Left renal cortex interstitium (tissue), 4 donors: Measurements from ENCODE around the gene METTL3. TPM values are rescaled to one million over a fixed set of nuclear protein-coding genes. Genes with fewer than 3 reads are reported as not detected.
A peak's percentile ranks its signal among the peaks of the same experiment; 100 is the strongest.

ENCODE experiments used
- DNase-seq, 4 donors: peaks; one replicate each; pipeline ENCODE4 v3.0.0-alpha.2; 2013; ENCODE audit warnings: low read depth in 4 of 4, low spot score in 2 of 4, missing footprints in 1 of 4
- polyA plus RNA-seq, 4 donors: library from polyadenylated mRNA; unstranded; fragments of 120-200 nt; gene quantifications; one replicate each; pipeline ENCODE4 v1.2.1, GENCODE V29; 2013; ENCODE audit not compliant: insufficient read length in 4 of 4

The METTL3 gene
- polyA plus RNA-seq, 4 donors, result 69.6 to 110 (median 99.1) TPM

DNA sequence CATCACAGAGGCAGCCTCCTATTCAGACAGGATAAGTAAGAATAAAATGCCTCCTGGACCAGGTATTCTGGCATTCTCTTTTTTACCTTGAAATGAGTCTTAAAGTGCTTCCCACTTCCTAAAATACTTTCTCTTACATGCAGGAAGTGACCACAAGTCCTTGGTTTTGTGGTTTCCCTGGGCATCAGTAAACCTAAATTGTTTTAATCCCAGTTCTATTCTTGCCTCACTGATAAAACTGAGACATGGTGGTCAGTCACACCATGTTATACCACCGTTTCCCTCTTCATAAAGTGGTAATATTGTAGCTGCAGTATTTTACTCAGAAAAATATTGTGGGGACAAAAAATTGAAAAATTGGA is 16.2 kb upstream of the METTL3 start:
- no peak for DNase-seq

DNA sequence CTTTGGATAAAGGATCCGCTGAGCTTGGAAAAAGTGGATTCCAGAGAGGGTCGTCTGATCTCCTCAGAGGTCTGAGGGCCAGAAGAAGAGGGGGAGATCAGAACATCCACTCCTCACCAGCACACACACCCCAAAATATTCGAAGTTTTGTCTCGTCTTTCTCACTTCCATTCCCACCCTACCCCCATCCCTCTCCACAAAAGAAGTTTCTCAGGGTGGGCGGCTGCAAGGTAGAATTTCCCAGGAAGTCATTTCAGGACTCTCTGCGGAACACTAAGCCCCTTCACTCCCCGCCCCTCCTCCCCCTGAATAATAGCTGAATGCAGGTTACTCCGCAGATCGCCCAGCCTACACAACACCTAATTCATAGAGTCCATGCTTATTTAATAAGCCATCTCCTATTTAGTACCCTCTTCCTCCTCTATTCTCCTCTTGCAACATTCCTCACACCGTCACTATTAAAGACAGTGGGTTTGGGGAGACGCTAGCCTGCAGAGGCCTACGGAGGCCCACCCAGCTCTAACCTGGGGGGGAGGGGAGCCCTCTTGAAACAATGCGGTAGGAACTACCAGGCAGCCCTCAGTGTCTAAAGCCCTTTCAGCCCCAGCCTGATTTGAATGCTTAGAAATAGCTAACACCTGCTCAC is 15.7 kb upstream of the METTL3 start:
- peak in 1 of 4 donors; percentile 56 for DNase-seq

DNA sequence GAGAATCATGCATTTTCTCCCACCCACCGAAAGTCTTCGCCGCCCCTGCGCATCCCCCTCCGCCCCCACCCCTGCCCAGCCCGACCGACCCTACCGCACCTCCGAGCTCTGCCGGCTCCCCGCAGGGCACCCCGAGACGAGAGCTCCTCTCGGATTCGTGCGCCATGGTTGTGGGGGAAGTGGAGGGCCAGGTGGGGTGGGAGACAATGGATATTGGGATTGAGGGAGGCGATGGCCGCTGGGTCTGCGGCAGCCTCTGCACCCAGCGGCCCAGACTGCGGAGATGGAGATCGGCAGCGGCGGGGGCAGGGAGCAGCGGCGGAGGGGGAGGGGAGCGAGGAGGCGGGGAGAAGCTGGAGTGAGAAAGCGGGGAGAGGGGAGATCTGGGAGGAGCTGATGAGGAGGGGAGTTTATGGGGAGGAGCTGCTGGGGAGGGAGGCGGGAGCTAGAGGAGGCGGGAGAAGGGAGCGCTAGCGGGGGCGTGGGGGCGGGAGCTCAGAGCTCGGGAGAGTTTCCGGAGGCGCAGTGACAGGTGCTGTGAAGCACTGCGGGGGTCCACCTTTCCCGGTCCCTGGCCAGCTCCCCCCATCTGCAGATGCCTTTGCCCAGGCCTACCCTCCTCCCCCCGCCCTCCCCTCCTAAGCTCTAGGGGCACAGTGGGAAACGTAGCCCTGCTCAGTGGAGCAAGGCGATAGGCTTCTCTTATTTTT is 15.0 kb upstream of the METTL3 start, which contains the start of gene SALL2:
Gene SALL2 (minus strand): TSS at position 385 of the 710 bp plus-strand sequence. CDS start 219 bp downstream, at position 166.
- peak in 2 of 4 donors; percentile 85 to 88 for DNase-seq

DNA sequence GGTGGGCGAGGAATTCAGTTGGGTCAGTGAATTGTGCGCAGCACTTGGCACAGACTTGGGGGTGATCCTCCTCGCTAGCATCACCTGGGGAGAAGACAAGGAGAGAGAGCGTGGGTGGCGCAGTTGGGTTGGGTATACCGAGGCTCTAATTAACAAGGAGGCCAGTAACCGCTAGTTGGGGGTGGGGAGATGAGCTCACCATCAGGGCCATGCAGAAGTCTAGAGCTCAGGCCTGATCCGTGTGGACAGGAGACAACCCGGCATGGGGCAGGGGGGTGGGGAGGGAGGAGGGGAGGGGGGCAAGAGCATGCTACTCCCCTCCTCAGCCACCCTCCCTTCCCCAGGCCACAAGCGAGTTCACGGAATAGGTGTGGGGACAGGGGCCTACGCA is 14.4 kb upstream of the METTL3 start:
- DNase-seq, result peak in 1 of 4 donors; percentile 32

GRCh38 chr14:21524575-21525490 is 13.7 kb upstream of the METTL3 start:
- DNase-seq, result no peak

DNA sequence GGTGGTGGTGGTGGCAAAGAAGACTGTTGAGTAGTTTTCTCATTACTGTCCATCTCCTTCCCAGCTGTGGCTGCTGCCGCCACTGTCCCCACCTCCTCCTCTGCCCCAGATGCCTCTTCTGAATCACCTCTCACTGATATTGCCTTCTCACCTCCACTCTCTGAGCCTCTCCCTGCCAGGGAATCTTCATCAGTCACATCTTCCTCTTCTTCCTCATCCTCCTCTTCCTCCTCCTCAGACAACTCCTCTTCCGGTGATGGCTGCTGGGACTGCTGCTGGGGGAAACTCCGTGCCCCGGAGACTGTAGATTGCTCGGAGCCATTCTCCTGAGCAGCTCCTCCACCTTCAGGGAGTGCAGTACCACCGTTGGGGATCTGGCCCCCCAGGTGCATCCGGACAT is 12.1 kb upstream of the METTL3 start:
- no peak for DNase-seq

GRCh38 chr14:21521501-21521900 is 10.4 kb upstream of the METTL3 start:
- no peak for DNase-seq

DNA sequence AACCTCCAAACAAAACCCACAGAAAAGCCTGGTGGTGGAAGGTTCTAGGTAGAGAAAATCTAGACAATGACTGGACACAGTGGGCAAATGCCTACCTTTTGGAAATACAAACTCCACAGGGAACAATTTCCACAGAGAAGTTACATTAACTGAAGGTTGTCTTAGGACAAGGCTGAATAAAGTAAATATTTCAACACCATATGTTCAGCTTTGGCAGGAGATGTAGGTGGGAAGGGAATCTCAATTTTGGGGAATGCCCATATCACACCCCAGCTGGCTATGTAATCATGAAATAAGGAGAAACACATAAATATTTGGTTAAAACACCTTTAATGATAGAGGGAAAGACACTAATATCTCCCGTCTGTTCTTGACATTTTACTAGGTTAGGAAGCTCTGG is 9.6 kb upstream of the METTL3 start:
- no peak for DNase-seq

- no peak for DNase-seq
These were observed 7.6 kb upstream of the METTL3 start for GRCh38 chr14:21518725-21519124.

DNA sequence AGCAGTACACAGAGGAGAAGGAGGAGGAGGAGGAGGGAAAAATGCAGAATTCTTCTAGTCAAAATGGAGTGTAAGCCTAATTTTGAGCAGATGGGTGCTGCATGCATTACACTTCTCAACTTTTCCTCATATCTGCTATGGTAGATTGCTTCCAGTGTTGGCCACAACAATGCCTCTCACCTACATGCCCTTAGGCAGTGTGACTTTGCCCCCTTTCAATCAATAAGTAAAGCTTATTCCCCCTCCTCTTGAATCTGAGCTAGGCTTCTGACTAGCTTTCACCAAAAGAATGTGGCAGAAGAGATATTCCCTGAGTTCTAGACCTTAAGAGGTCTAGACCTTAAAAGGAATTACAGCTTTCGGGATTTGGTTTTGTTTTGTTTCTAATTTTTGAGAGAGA is 3.2 kb upstream of the METTL3 start:
- no peak for DNase-seq

GRCh38 chr14:21509432-21510143 is 1.6 kb downstream of the METTL3 start:
- no peak for DNase-seq

- no peak for DNase-seq
These were observed 4.6 kb downstream of the METTL3 start for GRCh38 chr14:21506557-21506956.

DNA sequence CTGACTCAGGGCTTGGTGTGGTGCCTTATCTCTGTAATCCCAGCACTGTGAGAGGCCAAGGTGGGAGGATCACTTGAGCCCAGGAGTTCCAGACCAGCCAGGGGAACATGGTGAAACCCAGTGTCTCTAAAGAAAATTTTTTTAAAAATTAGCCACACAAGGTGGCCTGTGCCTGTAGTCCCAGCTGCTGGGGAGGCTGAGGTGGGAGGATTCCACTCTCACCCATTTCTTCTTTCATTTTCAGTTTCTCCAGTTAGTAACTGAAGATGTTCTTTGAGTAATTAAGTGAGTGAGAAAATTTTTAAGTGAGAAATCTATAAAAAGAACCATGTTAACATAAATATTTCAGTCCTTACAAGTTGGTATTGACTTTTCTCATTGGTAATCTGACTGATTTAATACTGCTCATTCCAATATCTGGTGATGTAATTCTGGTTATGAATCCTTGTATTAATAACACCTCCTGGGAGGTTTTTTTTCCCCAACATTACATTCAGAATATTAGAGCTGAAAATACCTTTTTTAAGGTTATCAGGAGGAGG is 6.1 kb downstream of the METTL3 start:
- no peak for DNase-seq

DNA sequence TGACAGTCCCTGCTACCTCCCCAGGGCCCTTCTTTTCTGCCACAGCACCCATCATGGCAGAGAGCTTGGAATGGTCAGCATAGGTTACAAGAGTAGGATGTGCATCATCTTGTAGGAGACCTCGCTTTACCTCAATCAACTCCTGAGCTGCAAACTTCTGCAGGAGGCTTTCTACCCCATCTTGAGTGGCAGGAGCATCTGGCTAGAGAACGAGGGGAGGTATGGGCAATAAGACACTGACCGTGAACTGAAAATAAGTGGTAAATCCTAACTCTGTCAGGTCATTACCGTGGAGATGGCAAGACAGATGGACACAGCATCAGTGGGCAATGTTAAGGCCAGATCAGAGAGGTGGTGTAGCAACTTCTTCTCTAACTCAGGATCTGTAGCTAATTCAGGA is 7.8 kb downstream of the METTL3 start:
- no peak for DNase-seq

DNA sequence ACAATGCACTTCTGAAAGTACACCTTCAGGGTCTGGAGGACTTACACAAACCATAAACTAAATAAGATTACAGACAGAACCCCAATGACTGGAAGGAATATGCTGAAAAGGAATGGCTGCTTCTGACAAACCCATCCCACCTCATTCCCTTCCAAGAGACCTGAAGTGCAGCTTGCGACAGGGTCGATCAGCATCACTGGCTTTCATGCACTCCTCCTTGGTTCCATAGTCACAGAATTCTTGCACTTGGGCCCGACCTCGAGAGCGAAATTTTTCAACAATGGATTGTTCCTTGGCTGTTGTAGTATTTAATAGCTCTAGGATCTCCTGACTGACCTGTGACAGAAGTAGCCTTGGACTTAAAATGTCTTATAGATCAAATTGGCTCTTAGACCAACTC is 9.6 kb downstream of the METTL3 start:
- no peak for DNase-seq

DNA sequence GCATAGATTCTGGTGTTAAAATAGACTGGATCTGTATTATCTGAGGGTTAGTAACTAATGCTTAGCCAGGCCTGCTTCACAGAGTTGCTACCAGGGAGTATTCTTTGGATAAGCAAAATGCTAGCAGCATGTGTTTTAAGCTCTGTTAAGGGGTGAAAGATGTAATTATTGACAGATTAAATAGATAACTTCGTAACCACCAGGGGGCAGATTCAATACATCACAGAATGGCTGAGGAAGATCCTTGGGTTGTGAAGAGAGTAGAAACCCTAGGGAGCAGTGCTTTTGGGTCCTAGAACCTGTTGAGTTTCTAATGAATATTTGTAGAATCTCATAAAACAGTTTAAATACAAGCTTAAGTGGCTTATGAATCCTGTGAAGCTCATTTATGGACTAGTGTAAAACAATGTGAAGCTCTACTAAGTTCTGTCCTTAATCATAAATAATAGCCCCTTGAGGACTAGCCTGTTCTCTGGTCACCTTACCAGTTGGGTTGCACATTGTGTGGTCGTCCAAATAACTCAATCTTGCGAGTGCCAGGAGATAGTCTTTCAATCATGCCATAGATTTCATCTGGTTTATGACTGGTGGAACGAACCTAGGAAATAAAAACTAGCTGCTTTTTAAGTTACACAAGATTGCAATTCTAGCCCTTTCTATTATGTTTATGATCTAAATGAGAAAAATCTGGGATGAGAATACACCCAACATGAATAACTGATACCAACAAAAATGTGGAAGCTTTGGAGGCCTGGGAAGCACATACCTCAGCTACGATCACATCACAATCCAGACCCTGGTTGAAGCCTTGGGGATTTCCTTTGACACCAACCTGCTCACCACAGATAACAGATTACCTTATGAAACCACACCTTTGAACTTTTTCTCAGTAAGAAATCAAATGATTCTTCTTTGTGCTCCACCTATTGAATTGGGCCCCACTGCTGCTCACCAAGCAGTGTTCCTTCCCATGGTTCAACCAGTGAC is 12.3 kb downstream of the METTL3 start:
- peak in 2 of 4 donors; percentile 32 to 36 for DNase-seq

DNA sequence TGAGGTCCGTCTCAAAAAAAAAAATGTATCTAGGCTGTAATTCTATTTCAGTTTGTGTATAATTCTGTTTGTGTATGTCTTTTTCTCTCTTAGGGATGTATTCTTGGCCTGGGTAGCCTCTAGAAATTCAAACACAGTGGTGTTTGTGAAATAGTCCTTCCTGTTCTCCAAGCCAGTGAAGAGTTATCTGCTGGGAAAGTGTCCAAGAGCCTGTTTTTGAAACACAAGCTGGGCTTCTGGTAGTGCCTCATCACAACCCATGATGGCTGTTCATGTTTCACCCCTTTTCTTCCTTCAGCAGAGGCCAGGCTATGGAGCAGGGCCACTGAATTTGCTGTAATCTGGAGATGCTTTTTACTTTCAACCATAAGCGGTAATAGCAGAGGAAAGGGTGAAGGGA is 14.7 kb downstream of the METTL3 start:
- no peak for DNase-seq

DNA sequence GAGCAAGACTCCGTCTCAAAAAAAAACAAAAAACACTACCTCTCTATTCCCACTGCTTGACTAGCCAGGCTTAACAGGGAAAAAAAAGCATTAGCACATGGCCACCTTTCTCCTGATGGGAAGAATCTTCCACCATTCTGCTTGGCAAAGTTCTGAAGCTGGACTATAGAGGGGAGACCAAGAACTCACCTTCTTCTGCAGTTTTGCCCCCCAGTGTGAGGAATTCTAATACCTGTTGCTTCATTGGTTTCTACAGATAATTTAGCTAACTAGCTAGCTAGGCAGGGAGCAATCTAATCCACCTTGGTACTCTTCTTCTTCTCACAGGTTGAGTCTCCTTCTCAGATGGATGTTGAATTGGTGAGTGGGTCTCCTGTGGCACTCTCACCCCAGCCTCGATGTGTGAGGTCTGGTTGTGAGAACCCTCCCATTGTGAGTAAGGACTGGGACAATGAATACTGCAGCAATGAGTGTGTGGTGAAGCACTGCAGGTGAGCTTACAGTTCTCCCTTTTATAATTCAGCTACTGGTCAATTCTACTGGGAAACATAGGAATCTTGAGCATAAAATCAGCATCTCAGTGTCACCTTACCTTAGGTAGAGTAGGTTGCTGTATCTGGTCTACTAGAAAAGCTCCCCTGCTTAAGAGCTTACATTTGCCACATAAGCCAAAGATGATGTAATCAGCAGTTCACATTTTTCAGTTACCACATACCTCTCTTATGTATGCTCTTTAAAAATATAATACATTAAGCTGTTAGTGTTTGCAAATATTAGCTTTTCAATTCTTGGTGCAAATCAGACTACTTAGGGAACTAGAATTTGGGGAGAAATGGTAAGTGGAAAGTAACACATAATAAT is 16.0 kb downstream of the METTL3 start:
- DNase-seq, result no peak
